ENCODE measurements around the gene PRPSAP2.

GRCh38 chr17:18921912-18922451, 64.1 kb downstream of the PRPSAP2 start:
- TF ChIP-seq CTCF (IDR thresholded peaks at IDR 0.05) (no peak), POLR2A (IDR thresholded peaks at IDR 0.05) (no peak)
